NT2/D1 (cell line): Measurements from ENCODE around the gene LIMCH1.

ENCODE experiments used
- DNase-seq: peaks from one replicate; pipeline ENCODE4 v3.0.0-alpha.2; 2011; ENCODE audit warnings: low read depth, low spot score
- H3K27me3 ChIP-seq: 2 replicates; pipeline ENCODE4 v1.6.0; 2011; ENCODE audit warnings: mild to moderate bottlenecking; ENCODE audit not compliant: insufficient read length, insufficient read depth
- H3K36me3 ChIP-seq: 2 replicates; pipeline ENCODE4 v1.6.1; 2011; ENCODE audit warnings: mild to moderate bottlenecking, low read length, mixed read lengths; ENCODE audit not compliant: insufficient read depth, insufficient read length
- H3K4me1 ChIP-seq: 2 replicates; pipeline ENCODE4 v1.5.1; 2011; ENCODE audit not compliant: insufficient read depth, insufficient read length
- H3K4me3 ChIP-seq: 2 replicates; pipeline ENCODE4 v1.5.1; 2011; ENCODE audit warnings: low read depth; ENCODE audit not compliant: insufficient read length
- H3K9ac ChIP-seq: 2 replicates; pipeline ENCODE4 v1.6.0; 2011; ENCODE audit warnings: low read depth; ENCODE audit not compliant: insufficient read length
- H3K9me3 ChIP-seq: 2 replicates; pipeline ENCODE4 v1.5.1; 2011; ENCODE audit warnings: mild to moderate bottlenecking, low read length; ENCODE audit not compliant: insufficient read depth
- SUZ12 ChIP-seq: IDR thresholded peaks from 2 replicates; pipeline ENCODE4 v1.6.1; 2011; ENCODE audit not compliant: insufficient read length, insufficient read depth; ENCODE audit errors: extremely low read depth
- YY1 ChIP-seq: IDR thresholded peaks from 2 replicates; pipeline ENCODE4 v1.6.1; 2011; ENCODE audit not compliant: insufficient read length, insufficient read depth
- ZNF274 ChIP-seq: IDR thresholded peaks from 2 replicates; pipeline ENCODE4 v1.6.1; 2011; ENCODE audit warnings: mild to moderate bottlenecking, low read depth, low read length

The LIMCH1 gene

DNA sequence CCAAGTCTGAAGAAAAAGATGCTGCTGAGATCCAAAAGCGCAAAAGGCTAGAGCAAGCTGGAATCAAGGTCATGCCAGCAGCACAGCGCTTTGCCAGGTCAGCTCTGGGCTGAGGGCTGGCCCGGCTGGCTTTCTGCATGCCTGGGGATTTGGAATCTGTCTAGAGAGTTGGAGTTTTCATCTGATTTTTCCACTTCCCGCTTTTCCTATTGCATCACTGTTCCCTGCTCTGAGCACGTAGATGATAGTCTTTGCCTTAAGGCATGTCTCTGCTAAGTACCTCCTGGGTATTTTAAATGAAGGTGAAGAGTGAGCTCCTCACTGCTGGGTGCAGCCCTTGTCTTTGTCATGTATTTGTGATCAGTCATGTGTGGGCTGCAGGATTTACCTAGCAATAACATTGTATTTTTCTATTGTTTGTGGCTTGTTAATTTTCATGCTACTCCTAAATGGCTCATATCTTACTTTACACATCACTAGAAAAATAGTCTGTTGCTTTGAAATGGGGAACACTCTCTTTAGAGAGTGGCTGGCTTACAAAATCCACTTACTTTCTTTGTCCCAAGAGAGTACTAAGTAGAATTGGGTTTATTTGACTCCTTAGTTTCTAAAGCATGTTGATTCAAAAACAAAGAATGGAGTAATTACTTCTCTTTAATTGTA lies 82.8 kb downstream of the LIMCH1 start:
- H3K9me3 ChIP-seq: no peaks in the 10 kb centered on the region
- DNase-seq: no peak
- peak overlapping the region; percentile 57 for H3K9ac ChIP-seq
- H3K4me1 ChIP-seq: peaks cover 4% of the 10 kb centered on the region
- H3K36me3 ChIP-seq: peaks cover 4% of the 10 kb centered on the region
- peak overlapping the region; percentile 3 for H3K4me3 ChIP-seq
- TF ChIP-seq SUZ12 (no peak), ZNF274 (no peak), YY1 (no peak)
- H3K27me3 ChIP-seq: no peaks in the 10 kb centered on the region

DNA sequence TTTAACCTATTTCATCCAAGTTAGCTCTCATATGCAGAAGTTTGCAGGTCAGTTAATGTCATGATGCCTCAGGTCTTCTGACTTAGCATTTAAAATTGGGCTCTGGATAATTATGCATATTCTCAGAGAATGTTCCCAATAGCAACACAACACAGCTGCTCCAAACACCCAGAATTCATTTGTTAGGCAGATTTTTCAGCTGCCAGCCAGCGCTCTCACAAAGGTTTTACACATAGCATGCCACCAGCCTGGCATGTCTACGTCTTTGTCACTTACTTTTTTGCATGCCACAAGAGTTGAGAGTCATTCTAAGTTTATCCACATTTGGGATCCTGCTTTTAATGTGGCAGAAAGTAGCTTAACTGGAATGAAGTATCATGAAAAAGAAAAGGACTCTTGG lies 84.8 kb downstream of the LIMCH1 start:
- H3K4me1 ChIP-seq: peaks cover 4% of the 10 kb centered on the region
- H3K9ac ChIP-seq: no peak overlapping the region
- no peaks in the 10 kb centered on the region for H3K9me3 ChIP-seq
- DNase-seq: no peak
- no peak overlapping the region for H3K4me3 ChIP-seq
- peaks cover 4% of the 10 kb centered on the region for H3K36me3 ChIP-seq
- H3K27me3 ChIP-seq: no peaks in the 10 kb centered on the region
- TF ChIP-seq SUZ12: no peak
- TF ChIP-seq YY1: no peak
- no peak for TF ChIP-seq ZNF274

DNA sequence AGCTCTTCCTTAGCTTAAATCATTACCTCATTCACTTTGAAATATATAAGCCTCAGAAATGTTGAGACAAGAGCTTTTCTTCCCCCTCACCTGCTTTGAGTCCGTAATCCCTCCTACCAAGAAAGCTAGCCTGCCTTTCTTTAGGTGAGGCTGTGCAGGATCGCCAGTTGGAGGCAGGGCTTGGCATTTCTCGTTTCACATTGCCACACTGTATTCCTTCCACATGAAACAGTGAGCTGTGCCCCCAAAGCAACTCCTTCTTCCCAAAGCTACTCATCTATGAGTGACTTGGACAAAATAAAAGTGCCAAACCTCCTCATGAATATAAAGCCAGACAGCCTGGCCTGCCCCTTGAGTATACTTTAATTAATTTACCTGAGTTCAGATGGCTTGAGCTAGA lies 86.8 kb downstream of the LIMCH1 start:
- TF ChIP-seq YY1 (no peak), ZNF274 (no peak), SUZ12 (no peak)
- H3K36me3 ChIP-seq: no peaks in the 10 kb centered on the region
- H3K9ac ChIP-seq: no peak overlapping the region
- no peak for DNase-seq
- H3K27me3 ChIP-seq: no peaks in the 10 kb centered on the region
- H3K4me3 ChIP-seq: no peak overlapping the region
- H3K4me1 ChIP-seq: peaks cover 4% of the 10 kb centered on the region
- H3K9me3 ChIP-seq: no peaks in the 10 kb centered on the region

DNA sequence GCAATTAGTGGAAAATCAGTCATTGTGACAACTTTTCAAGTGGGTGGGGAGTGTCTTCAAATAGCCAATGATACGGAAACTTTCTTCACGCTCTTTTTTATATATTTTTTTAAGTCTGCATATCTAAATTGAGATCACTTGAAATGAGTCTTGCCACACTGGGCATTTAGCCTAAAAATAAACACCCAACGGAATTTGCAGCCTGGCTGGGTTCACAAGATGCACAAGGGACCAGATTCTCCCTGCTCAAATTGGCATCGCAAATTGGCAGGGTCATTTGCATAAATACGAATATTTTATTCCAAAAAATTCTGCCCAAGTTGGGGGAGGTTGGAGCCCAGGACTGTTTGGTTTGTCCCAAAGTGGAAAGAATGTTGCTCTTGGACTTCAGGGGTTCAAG lies 87.6 kb downstream of the LIMCH1 start:
- H3K9me3 ChIP-seq: no peaks in the 10 kb centered on the region
- DNase-seq: no peak
- TF ChIP-seq SUZ12 (no peak), YY1 (no peak), ZNF274 (no peak)
- H3K4me1 ChIP-seq: peaks cover under 1% of the 10 kb centered on the region
- H3K9ac ChIP-seq: no peak overlapping the region
- H3K27me3 ChIP-seq: no peaks in the 10 kb centered on the region
- no peak overlapping the region for H3K4me3 ChIP-seq
- H3K36me3 ChIP-seq: no peaks in the 10 kb centered on the region

DNA sequence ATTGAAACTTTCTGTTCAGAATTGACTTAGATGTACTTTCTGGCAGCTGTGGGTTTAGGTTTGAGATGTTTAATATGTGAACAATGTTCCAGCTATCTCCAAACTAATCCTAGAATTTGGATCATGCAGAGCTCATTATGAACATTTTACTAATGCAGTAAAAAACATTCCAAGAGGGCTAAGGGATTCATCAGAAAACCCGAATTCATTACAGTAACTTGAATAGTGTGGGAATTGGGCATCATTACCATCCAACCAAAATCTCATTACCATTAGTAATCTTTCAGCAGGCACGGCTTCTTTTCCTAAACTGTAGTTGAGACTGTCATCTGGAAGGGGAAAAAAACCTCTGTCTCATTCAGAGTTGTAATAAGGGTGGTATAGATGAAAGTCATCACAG lies 91.0 kb downstream of the LIMCH1 start:
- H3K36me3 ChIP-seq: no peaks in the 10 kb centered on the region
- no peaks in the 10 kb centered on the region for H3K9me3 ChIP-seq
- no peak overlapping the region for H3K9ac ChIP-seq
- no peak for TF ChIP-seq ZNF274
- TF ChIP-seq YY1: no peak
- no peak for TF ChIP-seq SUZ12
- H3K4me3 ChIP-seq: no peak overlapping the region
- H3K4me1 ChIP-seq: no peaks in the 10 kb centered on the region
- DNase-seq: no peak
- no peaks in the 10 kb centered on the region for H3K27me3 ChIP-seq

DNA sequence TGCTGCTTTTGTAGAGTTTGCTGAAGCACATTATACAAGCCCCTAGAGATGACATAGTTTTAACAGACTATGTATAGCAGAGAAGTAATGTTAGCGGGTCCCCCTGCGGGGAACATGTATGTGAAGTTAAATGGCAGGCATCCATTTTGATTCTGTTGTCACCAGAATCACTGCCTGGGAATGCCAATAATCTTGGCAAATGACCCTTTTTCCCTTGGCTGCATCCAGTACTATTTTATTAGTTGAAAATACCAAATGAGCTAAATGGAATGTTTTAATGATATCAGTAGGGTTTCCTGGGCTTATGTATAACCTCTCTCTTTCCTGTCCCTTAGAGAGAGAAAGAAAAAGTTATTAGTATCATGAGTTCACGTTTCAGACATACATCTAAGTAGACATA lies 93.6 kb downstream of the LIMCH1 start:
- Histone ChIP-seq H3K9me3 (no peaks in the 10 kb centered on the region), H3K27me3 (no peaks in the 10 kb centered on the region), H3K36me3 (no peaks in the 10 kb centered on the region), H3K4me1 (no peaks in the 10 kb centered on the region), H3K9ac (no peak overlapping the region), H3K4me3 (no peak overlapping the region)
- TF ChIP-seq SUZ12 (no peak), YY1 (no peak), ZNF274 (no peak)
- DNase-seq: no peak

DNA sequence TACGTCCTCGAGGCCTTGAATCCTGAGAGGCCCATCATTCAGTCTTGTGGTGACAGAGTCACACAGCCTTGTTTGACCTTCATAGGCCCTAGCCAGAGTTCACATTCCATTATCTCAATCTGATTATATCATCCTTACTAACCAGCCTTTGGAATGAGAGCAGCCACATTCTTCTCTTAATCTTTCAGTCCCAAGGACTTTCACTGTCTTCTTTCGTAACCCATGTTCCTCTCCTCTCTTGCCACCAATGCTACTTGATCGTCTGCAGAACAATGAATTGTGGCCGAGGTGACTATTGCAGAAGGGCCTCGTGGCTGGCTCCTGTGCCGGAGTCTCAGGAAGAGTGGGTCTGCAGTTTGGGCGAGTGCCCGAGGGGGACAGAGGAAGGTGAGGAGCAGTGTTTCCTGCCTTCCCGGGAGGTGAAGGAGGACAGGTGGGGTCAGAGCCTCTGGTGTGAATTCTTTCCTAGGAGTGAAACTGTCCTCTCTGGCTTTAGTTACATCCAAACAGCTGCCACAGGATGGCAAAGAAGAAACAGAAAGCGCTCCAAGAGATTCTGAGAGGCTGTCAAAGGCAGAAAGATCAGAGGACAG lies 94.6 kb downstream of the LIMCH1 start:
- H3K27me3 ChIP-seq: no peaks in the 10 kb centered on the region

More for the DNA sequence above, 94.6 kb downstream of the LIMCH1 start:
- Histone ChIP-seq H3K9ac (no peak overlapping the region), H3K4me3 (no peak overlapping the region), H3K36me3 (no peaks in the 10 kb centered on the region), H3K9me3 (no peaks in the 10 kb centered on the region), H3K4me1 (no peaks in the 10 kb centered on the region)
- TF ChIP-seq ZNF274: no peak
- no peak for TF ChIP-seq SUZ12
- TF ChIP-seq YY1: no peak
- no peak for DNase-seq
